ENCODE measurements around the gene CLIC6.
"Not testable (repeated sequence)": the region's sequence is repeated elsewhere in the genome, so short reads cannot be mapped to it uniquely, and the experiment has no call there.

The CLIC6 gene

DNA sequence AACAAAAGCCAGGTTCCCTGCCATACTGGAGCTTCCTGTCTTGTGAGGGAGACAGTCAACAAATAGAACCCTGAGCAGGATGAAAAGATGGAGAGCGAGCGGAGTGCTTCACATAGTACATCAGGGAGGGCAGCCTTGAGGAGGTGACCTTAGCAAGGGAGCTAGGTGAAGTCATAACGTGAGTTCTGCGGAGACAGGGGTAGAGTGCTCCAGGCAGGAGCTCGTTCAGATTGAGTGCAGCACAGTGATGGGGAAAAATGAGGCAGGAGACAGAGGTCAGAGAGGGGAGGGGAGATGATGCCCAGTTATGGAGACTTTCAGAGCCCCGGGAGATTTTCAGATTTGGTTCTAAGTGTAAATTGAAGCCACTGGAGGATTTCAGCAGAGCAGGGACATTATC, 15.3 kb upstream of the CLIC6 start:
- DNase-seq: no peak

DNA sequence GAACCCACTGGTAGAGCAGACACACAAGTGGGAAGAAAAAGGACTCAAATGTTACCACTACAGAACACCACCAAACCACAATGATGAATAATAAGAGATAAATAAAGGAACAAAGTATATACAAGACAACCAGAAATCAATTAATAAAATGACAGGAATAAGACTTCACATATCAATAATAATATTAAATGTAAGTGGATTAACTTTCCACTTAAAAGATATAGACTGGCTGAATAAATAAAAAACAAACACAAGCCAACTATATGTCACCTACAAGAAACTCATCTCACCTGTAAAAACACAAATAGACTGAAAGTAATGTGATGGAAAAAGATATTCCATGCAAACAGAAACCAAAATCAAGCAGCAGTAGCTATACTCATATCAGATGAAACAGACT, 6.9 kb upstream of the CLIC6 start:
- DNase-seq: no peak

DNA sequence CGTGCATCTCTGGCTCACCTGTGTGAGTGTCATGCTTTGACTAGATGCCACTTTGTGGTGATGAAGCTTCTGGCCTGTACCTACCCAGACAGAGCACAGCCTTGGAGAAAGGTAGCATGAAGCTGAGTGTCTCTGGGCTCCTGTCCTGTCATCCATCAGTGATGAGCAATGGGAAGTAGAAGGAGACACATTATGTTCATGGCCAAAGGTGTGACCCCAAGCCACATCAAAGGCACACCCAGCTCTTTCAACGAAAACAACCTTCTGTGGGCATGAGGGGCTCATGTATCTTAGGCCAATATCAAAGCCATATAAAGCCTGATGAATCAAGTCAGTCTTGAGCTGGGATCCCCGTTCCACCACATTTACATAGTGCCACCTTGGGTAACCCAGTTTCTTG, 1.0 kb upstream of the CLIC6 start:
- no peak for DNase-seq

DNA sequence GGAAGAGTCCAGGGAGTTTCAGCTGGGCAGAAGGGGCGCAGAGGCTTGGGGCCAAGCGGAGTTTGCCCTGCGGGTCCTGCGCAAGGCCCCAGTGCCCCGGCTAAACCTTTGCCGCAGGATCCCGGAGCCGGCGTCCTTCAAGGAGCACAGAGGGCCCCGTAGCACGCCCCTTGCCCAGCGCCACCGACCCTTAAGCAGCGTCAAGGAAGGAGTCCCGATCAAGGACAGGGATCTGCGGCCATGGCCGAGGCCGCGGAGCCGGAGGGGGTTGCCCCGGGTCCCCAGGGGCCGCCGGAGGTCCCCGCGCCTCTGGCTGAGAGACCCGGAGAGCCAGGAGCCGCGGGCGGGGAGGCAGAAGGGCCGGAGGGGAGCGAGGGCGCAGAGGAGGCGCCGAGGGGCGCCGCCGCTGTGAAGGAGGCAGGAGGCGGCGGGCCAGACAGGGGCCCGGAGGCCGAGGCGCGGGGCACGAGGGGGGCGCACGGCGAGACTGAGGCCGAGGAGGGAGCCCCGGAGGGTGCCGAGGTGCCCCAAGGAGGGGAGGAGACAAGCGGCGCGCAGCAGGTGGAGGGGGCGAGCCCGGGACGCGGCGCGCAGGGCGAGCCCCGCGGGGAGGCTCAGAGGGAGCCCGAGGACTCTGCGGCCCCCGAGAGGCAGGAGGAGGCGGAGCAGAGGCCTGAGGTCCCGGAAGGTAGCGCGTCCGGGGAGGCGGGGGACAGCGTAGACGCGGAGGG, 520 bp downstream of the CLIC6 start:
- no peak for DNase-seq

DNA sequence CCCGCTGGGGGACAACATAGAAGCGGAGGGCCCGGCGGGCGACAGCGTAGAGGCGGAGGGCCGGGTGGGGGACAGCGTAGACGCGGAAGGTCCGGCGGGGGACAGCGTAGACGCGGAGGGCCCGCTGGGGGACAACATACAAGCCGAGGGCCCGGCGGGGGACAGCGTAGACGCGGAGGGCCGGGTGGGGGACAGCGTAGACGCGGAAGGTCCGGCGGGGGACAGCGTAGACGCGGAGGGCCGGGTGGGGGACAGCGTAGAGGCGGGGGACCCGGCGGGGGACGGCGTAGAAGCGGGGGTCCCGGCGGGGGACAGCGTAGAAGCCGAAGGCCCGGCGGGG, 1.1 kb downstream of the CLIC6 start:
- not testable (repeated sequence) for DNase-seq

DNA sequence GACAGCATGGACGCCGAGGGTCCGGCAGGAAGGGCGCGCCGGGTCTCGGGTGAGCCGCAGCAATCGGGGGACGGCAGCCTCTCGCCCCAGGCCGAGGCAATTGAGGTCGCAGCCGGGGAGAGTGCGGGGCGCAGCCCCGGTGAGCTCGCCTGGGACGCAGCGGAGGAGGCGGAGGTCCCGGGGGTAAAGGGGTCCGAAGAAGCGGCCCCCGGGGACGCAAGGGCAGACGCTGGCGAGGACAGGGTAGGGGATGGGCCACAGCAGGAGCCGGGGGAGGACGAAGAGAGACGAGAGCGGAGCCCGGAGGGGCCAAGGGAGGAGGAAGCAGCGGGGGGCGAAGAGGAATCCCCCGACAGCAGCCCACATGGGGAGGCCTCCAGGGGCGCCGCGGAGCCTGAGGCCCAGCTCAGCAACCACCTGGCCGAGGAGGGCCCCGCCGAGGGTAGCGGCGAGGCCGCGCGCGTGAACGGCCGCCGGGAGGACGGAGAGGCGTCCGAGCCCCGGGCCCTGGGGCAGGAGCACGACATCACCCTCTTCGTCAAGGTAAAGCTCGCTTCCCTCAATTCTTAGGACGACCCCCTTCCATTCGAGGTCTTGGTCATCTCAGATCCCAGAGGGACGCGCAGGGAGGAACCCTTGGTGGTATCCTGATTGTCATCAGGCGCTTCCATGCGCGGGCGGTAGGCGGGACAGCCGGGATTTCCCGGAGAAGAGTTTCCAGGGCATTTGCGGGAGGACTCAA, 1.6 kb downstream of the CLIC6 start:
- DNase-seq: no peak

DNA sequence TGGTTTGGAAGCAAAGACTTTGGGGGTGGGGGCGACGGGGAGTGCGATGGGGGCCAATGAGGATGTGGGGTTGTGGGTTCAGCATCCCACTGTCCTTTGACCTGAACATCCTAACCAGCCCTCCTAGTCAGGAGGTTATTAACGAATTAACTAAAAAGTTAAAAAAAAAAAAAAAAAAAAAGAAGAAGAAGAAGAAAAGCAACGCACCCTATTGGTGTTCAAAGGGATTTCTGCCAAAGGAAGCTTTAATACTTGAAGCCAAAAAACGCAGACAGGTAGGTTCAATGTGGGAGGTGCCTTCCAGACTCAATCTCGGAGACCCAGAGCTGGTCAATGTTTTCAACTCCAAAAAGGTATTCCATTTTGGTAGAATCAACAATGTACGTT, 2.2 kb downstream of the CLIC6 start:
- DNase-seq: no peak

DNA sequence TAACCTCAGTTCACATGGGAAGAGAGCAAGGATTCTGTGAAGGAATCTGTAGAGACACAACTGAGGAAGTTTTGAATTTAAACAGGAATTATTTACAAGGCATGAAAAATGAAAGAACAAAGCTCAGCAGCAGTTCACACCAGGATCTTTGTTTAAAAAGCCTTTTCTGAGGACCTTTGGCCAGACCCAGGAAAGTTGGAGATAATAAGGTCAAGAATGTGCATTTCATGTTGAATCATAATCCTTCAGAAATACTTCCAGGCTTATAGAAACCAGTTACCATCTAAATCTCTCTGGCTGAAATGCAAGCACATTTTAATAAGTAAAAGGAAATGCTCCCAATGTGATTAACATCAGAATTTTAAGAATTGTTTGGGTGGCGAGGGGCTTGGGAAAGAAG, 2.7 kb downstream of the CLIC6 start:
- no peak for DNase-seq

DNA sequence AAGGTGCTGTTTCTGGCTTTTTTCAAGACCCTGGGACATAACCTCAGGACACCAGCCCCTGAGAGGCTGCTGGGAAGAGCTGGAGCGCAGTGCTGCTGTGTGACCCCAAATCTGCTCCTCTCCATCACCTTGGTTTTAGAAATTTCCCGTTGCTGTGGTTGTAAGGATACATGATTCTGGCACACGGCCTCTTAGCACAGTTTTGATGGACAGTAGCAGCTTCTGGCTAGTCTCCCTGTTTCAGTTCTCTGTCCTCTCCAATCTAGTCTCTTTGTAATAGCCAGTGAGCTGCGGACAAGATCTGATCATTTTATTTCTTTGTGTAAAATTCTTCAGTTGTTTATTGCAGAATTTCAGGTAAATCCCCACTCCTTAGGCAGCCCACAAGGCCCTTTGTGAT, 3.1 kb downstream of the CLIC6 start:
- DNase-seq: no peak

DNA sequence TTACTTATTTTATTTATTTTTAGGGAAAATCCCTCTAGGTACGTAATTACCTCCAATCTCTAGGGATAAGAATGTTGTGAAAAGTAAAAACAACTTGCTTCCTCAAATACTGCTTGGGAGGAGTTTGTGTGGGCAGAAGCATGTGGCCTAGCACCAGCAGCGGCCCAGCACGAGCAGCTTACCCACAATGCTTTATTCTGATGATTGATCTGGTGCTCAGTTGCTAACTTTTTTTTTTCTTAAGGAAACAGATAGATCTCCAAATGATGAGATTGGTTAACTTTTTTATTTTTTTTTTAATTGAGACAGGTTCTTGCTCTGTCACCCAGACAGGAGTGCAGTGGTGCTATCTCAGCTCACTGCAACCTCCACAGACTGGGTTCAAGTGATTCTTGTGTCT, 4.2 kb downstream of the CLIC6 start:
- DNase-seq: no peak

DNA sequence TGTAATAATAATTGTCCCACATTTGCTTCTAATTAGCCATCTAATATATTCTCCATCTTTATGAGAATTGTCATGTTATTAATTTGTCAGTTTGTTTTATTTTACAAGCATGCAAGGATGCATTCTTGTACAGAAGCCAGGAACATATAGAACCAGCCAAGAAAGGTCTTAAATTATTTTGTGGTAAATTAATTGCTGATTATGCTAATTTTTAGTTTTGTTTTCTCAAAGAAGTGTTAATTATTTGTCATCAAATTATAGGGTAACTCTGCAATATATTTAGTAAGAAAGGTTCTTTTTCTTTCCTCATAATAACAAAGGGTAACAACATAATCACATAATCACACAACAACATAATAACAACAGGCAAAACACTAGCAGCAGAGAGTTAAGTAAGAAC, 5.7 kb downstream of the CLIC6 start:
- DNase-seq: no peak

DNA sequence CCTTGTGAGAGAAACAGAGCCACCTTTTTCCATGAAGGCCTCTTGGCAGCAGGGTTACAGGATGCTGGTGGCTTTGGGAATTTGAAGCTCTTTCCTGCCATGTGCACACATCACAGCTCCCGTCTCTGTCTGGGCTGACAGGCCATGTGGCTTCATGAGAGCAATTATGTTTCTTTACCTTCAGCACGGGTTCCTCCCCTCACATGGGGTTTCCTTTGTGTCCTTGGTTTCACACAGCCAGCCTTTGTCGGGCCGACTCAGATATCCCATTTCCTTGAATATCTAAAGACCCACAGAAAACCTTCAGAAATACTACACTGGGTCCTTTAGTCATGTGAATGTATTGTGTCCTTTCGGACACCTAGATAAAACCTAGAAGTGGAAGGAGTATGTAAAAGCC, 7.1 kb downstream of the CLIC6 start:
- no peak for DNase-seq

DNA sequence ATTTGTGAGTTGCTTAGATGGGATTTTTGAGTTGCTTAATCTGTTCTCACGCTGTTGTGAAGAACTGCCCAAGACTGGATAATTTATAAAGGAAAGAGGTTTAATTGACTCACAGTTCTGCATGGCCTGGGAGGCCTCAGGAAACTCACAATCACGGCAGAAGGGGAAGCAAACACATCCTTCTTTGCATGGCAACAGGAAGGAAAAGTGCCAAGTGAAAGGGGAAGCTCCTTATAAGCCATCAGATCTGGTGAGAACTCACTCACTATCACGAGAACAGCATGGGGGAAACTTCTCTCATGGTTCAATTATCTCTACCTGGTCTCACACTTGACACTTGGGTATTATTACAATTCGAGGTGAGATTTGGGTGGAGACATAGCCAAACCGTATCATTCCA, 10.3 kb downstream of the CLIC6 start:
- no peak for DNase-seq

DNA sequence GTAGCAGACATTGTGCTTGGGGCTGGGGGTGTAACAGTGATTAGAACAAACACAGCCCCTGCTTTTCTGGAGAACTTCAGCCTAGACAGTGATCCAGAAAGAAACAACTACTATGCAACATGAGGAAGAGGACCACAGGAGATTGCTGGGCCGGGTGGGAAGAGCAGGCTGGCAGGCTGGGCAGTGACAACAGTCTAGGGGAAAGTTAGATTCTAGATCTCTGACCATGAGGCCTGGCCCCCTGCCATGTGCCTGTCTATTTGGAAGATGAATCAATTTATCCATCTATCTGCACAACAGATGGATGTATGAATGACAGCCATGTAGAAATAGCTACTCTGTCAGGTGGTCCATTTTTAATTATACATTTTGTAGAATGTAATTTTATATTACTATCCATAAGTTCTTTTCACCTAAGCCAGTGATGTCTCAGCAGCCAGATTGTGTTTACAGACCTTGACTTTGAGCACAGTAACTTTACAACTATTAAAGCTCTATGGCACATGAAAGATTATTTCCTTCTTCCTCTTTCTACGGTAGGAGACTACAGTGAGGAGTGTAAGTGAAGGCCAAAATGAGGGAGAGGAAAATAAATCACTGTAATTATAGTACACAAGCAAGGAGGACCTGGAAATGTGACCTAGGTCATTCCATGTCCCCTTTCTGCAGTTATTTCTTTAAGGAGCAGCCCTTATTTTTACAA, 15.5 kb downstream of the CLIC6 start:
- no peak for DNase-seq

DNA sequence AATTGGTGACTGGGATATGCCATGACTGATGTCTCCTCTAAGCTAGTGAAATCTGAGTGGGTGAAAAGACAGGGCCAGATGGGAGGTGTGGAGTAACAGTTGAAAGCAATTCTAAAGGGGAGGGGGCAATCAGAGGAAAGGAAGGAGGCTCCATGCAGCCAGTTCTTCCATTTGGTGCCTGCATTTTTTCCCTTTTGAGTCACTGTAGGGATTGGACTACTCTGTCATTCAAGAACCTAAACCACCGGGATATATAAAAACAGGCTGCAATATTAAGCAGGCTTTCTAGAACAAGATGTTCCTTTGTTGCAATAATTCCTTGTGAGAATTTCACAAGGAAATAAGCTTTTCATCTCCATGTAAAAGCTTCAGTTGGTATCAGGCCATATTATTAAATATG, 18.3 kb downstream of the CLIC6 start:
- DNase-seq: no peak

DNA sequence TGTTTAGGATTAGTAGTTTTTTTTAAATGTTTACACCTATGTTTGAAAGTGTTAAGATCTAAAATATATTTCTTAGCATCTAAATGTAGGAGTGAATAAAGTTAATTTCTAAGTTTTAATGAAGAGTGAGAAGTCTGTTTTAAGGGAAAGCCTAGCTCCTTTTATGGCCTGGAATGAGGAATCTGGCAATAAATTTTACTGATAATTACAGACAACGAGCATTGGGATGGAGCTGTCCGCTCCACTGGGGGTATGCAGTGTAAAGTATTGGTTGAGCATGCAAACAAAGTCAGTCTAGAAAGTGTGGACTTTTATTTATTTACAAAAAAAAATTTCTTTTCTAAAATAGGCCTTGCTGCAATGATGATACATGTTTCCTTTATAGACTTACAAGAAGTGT, 19.0 kb downstream of the CLIC6 start:
- DNase-seq: no peak

DNA sequence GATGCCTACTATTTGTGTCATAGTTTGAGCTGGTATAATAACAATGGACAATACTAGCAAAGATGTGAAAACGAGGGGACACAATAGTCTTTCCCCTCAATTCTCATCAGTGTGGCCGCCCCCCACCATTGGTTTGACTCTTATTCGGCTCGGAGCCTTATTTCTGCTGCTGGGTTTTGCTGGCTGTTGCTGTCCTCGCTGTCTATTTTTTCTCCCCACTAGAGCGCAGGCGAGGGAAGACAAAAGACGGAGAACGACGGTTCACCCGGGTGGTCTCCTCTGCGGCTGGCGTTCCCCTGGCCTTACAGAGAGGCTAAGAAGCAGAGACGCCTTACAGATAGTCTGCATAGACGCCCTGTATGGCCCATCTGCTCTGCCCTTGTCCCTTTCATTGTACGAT, 19.4 kb downstream of the CLIC6 start:
- no peak for DNase-seq

DNA sequence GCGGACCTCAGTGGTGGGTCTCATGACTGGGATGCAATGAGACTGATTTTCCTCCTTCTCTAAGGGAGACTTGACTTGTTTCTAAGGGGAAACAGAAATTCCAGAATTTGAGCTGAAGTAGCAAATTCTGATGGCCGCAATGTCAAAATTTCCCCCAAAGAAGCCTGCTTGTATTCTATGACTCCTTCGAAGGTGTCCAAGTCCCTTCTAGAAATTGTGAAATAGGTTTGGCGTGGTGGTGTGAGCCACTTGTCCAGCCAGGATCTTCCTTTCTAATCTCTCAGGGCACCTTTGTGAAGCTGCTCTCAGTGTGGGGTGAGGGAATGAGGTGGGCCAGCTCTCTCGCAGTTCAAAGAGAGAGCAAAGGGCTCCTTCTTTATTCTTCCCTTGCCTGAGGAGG, 19.9 kb downstream of the CLIC6 start:
- no peak for DNase-seq

DNA sequence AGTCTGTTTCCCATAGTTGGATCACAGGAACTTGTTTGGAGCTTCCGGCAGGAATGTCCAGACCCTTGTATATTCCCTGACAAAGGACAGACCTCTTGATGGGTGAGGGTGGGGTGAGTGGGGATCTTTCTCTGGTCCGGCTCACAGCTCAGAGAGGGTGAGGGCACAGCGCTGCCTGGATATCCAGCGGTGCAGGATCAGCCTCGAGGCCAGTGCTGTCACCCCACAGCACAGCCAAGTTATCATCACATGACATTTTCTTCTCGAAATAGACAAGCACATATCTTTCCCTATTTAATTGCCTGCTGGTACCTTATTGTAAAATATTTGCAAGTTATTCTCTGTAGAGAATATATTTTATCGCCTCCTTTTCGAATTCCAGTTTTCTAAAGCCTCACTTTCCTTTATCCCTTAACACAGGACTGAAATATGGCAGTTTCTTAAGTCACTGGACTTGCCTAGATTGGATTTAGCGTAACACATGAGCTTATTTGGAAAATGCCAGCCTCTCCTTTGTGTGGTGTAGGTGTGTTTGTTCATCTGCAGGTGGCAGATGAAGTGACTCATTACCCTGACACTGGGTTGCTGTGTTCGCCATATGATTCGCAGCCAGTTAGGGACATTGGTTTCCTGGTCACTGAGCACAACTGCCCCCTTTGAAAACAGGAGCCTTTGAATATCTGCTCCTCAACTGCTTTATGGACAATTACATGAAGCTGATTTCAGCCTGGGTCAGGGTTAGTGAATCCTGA, 21.4 kb downstream of the CLIC6 start:
- DNase-seq: peak; percentile 93

DNA sequence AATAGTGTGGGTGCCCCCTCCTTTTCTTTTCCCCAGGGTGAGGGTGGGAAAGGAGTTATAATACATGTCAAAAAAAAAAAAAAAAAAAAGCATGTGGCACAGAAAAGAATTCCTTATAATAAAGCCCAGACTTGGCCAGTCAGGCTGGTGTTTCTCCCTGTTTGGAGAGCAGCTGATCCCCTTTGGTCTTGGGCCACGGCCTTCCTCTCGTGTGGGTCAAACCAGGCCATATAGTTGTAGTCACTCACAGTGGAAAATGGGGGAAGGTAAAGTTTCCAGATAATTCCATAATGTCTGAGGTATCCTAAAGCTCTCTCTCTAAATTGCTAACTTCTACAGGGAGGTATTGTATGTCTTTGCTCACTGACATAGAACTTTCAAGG, 22.0 kb downstream of the CLIC6 start:
- DNase-seq: no peak

DNA sequence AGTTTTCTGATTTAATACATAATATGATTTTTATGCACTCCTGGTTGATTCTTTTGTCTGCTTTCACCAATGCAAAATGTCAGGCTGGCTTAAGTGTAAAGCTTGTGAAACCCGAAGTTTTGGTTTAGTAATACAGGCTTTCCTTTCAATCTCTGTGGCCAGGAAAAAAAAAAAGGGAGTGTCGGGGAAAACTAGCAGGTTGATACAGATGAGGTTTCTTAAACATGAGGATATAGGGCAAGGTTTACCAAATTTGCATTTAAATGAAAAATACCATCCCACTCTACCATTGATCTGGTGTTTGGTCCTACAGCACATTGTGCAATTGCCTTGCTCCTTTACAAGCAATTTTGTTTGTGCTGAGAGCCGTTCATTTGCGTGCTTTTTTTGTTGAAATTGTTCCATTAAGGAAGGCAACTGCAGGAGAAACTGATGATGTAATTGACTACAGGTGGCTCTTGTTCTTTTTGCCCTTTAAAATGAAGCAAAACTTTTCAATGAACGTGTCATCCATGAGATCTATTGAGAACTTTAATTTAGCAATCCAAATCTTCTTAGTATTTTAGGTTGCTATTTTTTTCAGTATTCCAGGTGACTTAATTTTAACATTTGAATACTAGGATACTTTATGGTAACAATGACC, 22.7 kb downstream of the CLIC6 start:
- DNase-seq: peak; percentile 57

DNA sequence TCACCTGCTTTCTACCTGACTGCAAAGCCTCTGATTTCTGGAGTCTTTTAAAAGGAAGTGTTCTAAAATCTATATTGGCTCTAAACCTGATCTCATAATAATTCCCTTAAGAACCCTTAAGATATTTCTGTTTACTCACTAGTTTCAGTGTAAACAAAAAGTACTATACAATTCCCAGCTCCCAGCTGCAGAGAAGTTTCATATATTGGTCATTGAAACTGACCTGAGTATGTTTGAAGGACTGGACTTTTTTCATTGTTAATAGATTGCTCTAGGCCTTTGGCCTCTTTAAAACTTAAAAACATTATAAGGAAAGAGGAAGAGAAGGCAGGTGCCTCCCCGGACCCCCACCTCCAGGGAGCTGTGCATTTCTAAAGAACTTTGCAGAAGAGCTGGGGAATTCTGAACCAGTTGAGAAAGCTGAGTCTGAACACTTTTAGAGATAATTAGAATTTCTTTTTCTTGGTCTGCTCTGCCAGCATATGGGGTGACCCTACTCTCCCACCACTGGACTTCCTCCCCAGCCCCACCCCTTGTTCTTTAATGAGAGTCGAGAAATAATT, 23.7 kb downstream of the CLIC6 start:
- peak; percentile 29 for DNase-seq

Data from NCI-H2029 treated with DMSO at 0.1 percent for 48 hours (cell line).